Transverse colon (tissue), 3 donors: ENCODE results near the gene COBLL1.

ENCODE experiments used
- EP300 ChIP-seq: sonication (generic); formaldehyde crosslinking; IDR thresholded peaks from one replicate; pipeline ENCODE4 v1.6.1; 2017; ENCODE audit warnings: antibody characterized with exemption, low read depth
- TF ChIP-seq, protein P1 (sequence below), 5 experiments: fragments of 200-600 bp in 3 of 5; fragments of 450-650 bp in 2 of 5; sonication (generic) in 3 of 5; IDR thresholded peaks; 1 replicate in 2 of 5; 2 replicates in 3 of 5; pipeline ENCODE4 v1.5.1; 2016 to 2017; ENCODE audit warnings: antibody characterized with exemption in 5 of 5, inconsistent platforms in 3 of 5, mild to moderate bottlenecking in 2 of 5, moderate library complexity in 1 of 5

DNA sequence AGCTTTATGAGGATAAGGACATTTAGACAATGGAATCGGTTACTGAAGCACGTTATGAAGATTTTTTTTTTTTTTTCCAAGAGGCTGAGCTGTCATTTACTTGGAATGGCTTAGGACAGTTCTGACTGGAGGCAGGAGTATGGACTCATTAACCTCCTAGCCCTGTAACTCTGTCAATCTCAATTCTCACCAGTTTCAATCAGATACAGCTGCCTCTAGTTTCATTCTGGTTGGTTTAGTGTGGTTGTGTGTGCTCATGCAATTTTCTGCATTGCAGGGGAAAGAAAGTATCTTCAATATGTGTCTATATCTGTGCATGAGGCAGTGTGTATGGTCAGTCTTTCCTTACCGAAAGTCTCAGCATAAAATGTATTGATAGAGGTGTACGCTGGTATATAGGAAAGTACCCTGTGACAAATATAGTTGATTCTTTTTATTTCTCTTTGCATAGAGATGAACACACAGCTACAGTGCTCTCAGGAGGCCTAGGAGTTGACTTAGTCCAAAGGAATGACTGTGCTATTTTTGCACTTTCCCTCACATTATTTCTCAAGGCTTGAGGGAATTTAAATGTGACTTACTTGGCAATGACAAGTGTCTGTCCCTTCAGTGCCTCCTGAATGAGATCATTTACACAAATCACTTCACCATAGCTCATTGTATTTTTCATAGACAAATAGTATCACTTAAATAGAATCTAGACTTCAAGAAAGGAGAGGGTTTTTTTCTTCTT, 169.8 kb downstream of the COBLL1 start:
- TF ChIP-seq, protein P1, sequence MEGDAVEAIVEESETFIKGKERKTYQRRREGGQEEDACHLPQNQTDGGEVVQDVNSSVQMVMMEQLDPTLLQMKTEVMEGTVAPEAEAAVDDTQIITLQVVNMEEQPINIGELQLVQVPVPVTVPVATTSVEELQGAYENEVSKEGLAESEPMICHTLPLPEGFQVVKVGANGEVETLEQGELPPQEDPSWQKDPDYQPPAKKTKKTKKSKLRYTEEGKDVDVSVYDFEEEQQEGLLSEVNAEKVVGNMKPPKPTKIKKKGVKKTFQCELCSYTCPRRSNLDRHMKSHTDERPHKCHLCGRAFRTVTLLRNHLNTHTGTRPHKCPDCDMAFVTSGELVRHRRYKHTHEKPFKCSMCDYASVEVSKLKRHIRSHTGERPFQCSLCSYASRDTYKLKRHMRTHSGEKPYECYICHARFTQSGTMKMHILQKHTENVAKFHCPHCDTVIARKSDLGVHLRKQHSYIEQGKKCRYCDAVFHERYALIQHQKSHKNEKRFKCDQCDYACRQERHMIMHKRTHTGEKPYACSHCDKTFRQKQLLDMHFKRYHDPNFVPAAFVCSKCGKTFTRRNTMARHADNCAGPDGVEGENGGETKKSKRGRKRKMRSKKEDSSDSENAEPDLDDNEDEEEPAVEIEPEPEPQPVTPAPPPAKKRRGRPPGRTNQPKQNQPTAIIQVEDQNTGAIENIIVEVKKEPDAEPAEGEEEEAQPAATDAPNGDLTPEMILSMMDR (IDR thresholded peaks at IDR 0.05), result no peak
- no peak for TF ChIP-seq EP300
